ENCODE results near the gene GNG7.
A peak's percentile ranks its signal among the peaks of the same experiment; 100 is the strongest.

The GNG7 gene

GRCh38 chr19:2482354-2483038 is 220.0 kb downstream of the GNG7 start:
- DNase-seq (ENCODE audit: insufficient read length): no peak
- TF ChIP-seq POLR2AphosphoS5 (IDR thresholded peaks at IDR 0.05; ENCODE audit: low read depth, low read length) (no peak), TAF1 (IDR thresholded peaks at IDR 0.05; ENCODE audit: borderline replicate concordance, low read depth, low read length) (no peak), POLR2A (IDR thresholded peaks at IDR 0.05; ENCODE audit: low read depth, low read length) (no peak)
- no peak for FAIRE-seq

GRCh38 chr19:2481466-2481865 is 221.0 kb downstream of the GNG7 start:
- no peak for FAIRE-seq
- no peak for TF ChIP-seq POLR2AphosphoS5 (IDR thresholded peaks at IDR 0.05; ENCODE audit: low read depth, low read length)
- no peak for TF ChIP-seq POLR2A (IDR thresholded peaks at IDR 0.05; ENCODE audit: low read depth, low read length)
- no peak for TF ChIP-seq TAF1 (IDR thresholded peaks at IDR 0.05; ENCODE audit: borderline replicate concordance, low read depth, low read length)
- DNase-seq (ENCODE audit: insufficient read length): no peak

- DNase-seq (ENCODE audit: insufficient read length) (no peak), FAIRE-seq (no peak)
- no peak for TF ChIP-seq TAF1 (IDR thresholded peaks at IDR 0.05; ENCODE audit: borderline replicate concordance, low read depth, low read length)
- TF ChIP-seq POLR2AphosphoS5 (IDR thresholded peaks at IDR 0.05; ENCODE audit: low read depth, low read length): peak; percentile 86
- peak; percentile 5; the same call in 1 of the 2 replicates for TF ChIP-seq POLR2A (IDR thresholded peaks at IDR 0.05; ENCODE audit: low read depth, low read length)
Measured at GRCh38 chr19:2479556-2480194, 222.8 kb downstream of the GNG7 start.

GRCh38 chr19:2478756-2479555 is 223.5 kb downstream of the GNG7 start:
- peak; percentile 38 for FAIRE-seq
- TF ChIP-seq POLR2AphosphoS5 (IDR thresholded peaks at IDR 0.05; ENCODE audit: low read depth, low read length): 0 out of 2 replicates have a peak, but pooled peaks have one; percentile 19
- TF ChIP-seq POLR2A (IDR thresholded peaks at IDR 0.05; ENCODE audit: low read depth, low read length): peak; percentile 45
- TF ChIP-seq TAF1 (IDR thresholded peaks at IDR 0.05; ENCODE audit: borderline replicate concordance, low read depth, low read length): no peak
- DNase-seq (ENCODE audit: insufficient read length): peak; percentile 53

- no peak for DNase-seq (ENCODE audit: insufficient read length)
- TF ChIP-seq TAF1 (IDR thresholded peaks at IDR 0.05; ENCODE audit: borderline replicate concordance, low read depth, low read length) (no peak), POLR2A (IDR thresholded peaks at IDR 0.05; ENCODE audit: low read depth, low read length) (peak; percentile 75; the same call in 1 of the 2 replicates), POLR2AphosphoS5 (IDR thresholded peaks at IDR 0.05; ENCODE audit: low read depth, low read length) (0 out of 2 replicates have a peak, but pooled peaks have one; percentile 50)
- peak; percentile 27 for FAIRE-seq
Measured at GRCh38 chr19:2478278-2478755, 224.2 kb downstream of the GNG7 start.

- DNase-seq (ENCODE audit: insufficient read length) (no peak), FAIRE-seq (peak; percentile 44)
- no peak for TF ChIP-seq TAF1 (IDR thresholded peaks at IDR 0.05; ENCODE audit: borderline replicate concordance, low read depth, low read length)
- peak; percentile 49; the same call in 1 of the 2 replicates for TF ChIP-seq POLR2A (IDR thresholded peaks at IDR 0.05; ENCODE audit: low read depth, low read length)
- TF ChIP-seq POLR2AphosphoS5 (IDR thresholded peaks at IDR 0.05; ENCODE audit: low read depth, low read length): peak; percentile 87
Measured at GRCh38 chr19:2477732-2478191, 224.7 kb downstream of the GNG7 start.

- TF ChIP-seq TAF1 (IDR thresholded peaks at IDR 0.05; ENCODE audit: borderline replicate concordance, low read depth, low read length) (no peak), POLR2AphosphoS5 (IDR thresholded peaks at IDR 0.05; ENCODE audit: low read depth, low read length) (no peak), POLR2A (IDR thresholded peaks at IDR 0.05; ENCODE audit: low read depth, low read length) (no peak)
- DNase-seq (ENCODE audit: insufficient read length) (no peak), FAIRE-seq (peak; percentile 68)
Measured at GRCh38 chr19:2477141-2477710, 225.3 kb downstream of the GNG7 start.

GRCh38 chr19:2476451-2477140 is 225.9 kb downstream of the GNG7 start:
- DNase-seq (ENCODE audit: insufficient read length) (no peak), FAIRE-seq (peak; percentile 75)
- 0 out of 2 replicates have a peak, but pooled peaks have one; percentile 36 for TF ChIP-seq POLR2A (IDR thresholded peaks at IDR 0.05; ENCODE audit: low read depth, low read length)
- peak; percentile 62 for TF ChIP-seq POLR2AphosphoS5 (IDR thresholded peaks at IDR 0.05; ENCODE audit: low read depth, low read length)
- no peak for TF ChIP-seq TAF1 (IDR thresholded peaks at IDR 0.05; ENCODE audit: borderline replicate concordance, low read depth, low read length)

- peak; percentile 97 for FAIRE-seq
- DNase-seq (ENCODE audit: insufficient read length): peak; percentile 95
- TF ChIP-seq POLR2AphosphoS5 (IDR thresholded peaks at IDR 0.05; ENCODE audit: low read depth, low read length) (peak; percentile 100), POLR2A (IDR thresholded peaks at IDR 0.05; ENCODE audit: low read depth, low read length) (peak; percentile 100), TAF1 (IDR thresholded peaks at IDR 0.05; ENCODE audit: borderline replicate concordance, low read depth, low read length) (peak; percentile 100)
Measured at GRCh38 chr19:2475702-2476450, 226.6 kb downstream of the GNG7 start, which contains the start of gene GADD45B. Gene GADD45B (plus strand): TSS chr19:2476127. CDS start chr19:2476359, 232 bp downstream.
